ENCODE data around the gene ABCA8.

The ABCA8 gene

DNA sequence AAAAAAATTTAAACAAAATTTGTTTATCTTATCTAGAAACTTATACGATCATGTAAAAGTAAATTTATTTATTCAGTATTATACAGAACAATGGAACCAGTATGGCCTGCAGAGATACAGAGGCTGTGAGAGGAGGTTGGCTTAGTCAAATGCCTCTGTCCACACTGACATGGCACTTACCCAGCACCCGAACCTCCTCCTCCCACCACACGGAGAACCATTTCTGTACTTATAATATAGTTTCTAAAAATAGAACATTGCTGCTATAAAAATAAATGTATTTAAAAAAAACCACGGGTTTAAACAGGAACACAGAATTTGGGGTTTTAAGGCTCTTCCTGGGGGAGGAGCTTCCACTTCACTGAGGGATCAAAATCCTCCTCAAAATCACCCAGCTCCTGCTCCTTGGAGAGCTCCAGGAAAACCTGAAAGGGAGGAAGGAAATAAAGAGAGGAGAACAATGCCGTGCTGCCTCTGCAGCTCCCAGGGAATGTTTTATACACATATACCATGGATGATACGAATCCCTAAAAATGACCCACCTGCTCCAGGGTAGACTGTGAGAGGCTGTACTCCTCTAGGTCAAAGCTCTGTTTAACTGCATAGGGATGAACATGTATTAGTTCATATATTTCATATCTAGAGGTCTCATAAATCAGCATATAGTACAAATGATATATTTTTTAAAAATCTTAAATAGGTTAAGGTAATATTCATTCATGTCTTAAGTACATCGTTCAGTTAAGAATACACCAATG, 87.3 kb downstream of the ABCA8 start:
- no peak for DNase-seq (ENCODE audit: low read depth)
- TF ChIP-seq, protein P1, sequence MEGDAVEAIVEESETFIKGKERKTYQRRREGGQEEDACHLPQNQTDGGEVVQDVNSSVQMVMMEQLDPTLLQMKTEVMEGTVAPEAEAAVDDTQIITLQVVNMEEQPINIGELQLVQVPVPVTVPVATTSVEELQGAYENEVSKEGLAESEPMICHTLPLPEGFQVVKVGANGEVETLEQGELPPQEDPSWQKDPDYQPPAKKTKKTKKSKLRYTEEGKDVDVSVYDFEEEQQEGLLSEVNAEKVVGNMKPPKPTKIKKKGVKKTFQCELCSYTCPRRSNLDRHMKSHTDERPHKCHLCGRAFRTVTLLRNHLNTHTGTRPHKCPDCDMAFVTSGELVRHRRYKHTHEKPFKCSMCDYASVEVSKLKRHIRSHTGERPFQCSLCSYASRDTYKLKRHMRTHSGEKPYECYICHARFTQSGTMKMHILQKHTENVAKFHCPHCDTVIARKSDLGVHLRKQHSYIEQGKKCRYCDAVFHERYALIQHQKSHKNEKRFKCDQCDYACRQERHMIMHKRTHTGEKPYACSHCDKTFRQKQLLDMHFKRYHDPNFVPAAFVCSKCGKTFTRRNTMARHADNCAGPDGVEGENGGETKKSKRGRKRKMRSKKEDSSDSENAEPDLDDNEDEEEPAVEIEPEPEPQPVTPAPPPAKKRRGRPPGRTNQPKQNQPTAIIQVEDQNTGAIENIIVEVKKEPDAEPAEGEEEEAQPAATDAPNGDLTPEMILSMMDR (IDR thresholded peaks at IDR 0.05; ENCODE audit: low read length, missing control alignments) = no peak
- no peak overlapping the region for H3K4me3 ChIP-seq (replicated peaks; ENCODE audit: low read depth, low read length)

DNA sequence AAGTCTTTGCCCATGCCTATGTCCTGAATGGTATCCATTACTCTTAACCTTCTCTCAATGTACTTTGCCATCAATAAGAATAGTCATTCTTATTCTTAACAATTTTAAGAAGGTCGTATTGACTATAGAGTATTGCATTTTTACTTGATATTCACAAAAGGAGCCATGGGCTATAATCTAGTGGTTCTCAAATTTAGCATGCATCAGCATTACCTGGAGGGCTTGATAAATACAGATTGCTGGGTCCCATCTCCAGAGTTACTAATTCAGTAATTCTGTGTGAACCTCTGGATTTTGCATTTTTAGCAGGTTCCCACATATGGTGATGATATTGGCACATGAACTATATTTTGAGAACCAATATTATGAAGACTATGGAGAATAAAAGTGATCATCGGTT, 89.6 kb downstream of the ABCA8 start:
- TF ChIP-seq, protein P1 (IDR thresholded peaks at IDR 0.05; ENCODE audit: low read length, missing control alignments) = no peak
- no peak overlapping the region for H3K4me3 ChIP-seq (replicated peaks; ENCODE audit: low read depth, low read length)
- no peak for DNase-seq (ENCODE audit: low read depth)

DNA sequence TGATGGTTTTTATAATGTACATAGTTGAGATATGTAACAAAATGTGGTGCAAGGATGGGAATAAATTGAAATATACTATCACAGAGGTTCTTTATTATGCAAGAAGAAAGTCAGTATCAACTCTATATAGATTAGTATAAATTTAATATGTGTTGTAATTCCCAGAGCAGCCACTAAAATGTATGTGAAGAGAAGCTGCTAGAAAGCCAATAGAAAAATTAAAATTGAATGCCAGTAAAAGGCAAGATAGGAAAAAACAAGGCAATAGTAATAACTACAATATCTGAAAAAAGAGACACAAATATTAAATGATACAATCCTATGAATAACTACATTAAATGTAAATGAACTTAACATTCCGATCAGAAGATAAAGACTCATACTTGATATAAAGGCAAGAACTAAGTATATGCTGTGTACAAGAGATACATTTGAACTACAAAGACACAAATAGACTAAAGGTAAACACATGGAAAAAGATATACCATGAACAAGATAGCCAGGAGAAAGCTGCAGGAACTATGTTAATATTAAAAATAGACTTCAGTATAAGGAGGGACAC, 92.0 kb downstream of the ABCA8 start:
- TF ChIP-seq, protein P1 (IDR thresholded peaks at IDR 0.05; ENCODE audit: low read length, missing control alignments) = no peak
- no peak for DNase-seq (ENCODE audit: low read depth)
- H3K4me3 ChIP-seq (replicated peaks; ENCODE audit: low read depth, low read length) = no peak overlapping the region

DNA sequence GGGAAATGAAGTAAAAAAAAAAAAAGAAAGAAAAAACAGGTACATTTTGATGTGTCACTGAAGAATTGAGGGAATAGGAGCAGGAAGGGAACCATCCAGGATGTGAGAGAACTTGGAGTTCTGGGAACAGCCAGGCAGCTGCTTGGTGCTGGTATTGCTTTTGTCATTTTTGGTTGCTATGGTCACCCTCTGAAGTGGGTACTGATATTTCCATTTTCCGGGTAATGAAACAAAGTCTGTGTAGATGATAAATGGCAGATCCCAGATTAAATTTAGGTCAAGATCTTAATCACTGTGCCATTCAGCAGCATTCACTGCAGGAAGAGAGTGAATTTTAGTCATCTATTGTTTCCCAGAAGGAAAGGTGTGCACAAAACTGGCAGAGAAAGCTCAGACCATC, 93.6 kb downstream of the ABCA8 start:
- no peak overlapping the region for H3K4me3 ChIP-seq (replicated peaks; ENCODE audit: low read depth, low read length)
- peak; percentile 35 for DNase-seq (ENCODE audit: low read depth)
- TF ChIP-seq, protein P1 (IDR thresholded peaks at IDR 0.05; ENCODE audit: low read length, missing control alignments) = no peak

DNA sequence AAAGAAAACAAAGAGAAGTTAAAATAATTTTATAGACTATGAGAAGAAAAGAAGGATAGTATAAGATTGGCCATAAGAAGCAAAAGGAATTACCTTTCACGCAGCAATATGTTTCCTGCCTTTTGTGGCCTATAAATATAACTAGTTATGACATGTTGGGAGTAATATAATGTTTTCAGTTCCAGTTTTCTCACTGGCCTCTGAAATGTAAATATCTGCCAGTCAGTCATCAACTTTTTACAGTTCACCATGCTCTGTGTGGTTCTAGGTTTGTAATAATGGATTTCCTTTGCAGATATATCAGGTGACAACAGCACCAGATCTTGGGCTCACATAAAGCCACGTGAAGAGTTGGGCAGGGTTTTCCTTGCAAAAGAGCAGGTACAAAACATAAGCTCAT, 94.3 kb downstream of the ABCA8 start:
- TF ChIP-seq, protein P1 (IDR thresholded peaks at IDR 0.05; ENCODE audit: low read length, missing control alignments) = no peak
- H3K4me3 ChIP-seq (replicated peaks; ENCODE audit: low read depth, low read length) = no peak overlapping the region
- no peak for DNase-seq (ENCODE audit: low read depth)

DNA sequence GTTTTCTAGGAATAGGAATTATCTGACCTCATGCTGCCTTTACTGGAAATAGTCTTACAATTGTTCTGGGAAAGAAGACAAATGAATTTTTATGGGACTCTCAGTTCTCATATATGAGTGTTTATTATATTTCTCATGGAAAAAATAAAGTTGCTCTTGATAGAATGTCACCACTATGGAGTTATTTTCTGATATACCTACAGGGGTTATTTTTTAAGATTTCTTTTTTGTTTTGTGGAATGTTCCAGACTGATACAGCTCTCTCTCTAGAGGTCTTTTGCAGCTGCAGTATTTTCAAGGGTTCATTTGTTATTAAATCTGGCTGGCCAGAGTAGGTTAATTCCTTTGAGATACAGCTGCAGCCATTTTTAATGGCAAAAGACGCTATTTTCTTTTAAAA, 100.7 kb downstream of the ABCA8 start:
- TF ChIP-seq, protein P1 (IDR thresholded peaks at IDR 0.05; ENCODE audit: low read length, missing control alignments) = no peak
- no peak overlapping the region for H3K4me3 ChIP-seq (replicated peaks; ENCODE audit: low read depth, low read length)
- no peak for DNase-seq (ENCODE audit: low read depth)

DNA sequence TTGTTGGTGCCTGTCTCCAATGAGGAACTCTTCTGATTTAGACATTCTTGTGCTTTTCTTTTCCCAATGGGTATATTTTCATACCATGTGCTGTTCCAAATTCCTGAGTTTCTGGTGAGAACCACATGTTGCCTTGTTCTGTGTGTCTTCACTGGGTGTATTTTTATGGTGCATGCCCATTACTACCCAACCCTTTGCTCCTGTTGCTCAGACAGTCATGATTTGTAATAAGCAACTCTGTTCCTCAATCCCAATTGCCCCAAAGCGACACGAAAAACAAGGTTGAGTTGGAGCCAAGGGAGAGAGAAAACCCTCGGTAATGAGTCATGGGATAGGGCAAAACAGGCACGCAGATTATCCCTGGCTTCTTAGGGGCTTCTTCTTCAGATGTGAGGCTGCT, 101.8 kb downstream of the ABCA8 start:
- TF ChIP-seq, protein P1 (IDR thresholded peaks at IDR 0.05; ENCODE audit: low read length, missing control alignments) = no peak
- DNase-seq (ENCODE audit: low read depth) = no peak

More for the DNA sequence above, 101.8 kb downstream of the ABCA8 start:
- H3K4me3 ChIP-seq (replicated peaks; ENCODE audit: low read depth, low read length) = no peak overlapping the region

All from fibroblast of pulmonary artery (primary cell).